ENCODE results near the gene L1CAM.
"Not testable (repeated sequence)": the region's sequence is repeated elsewhere in the genome, so short reads cannot be mapped to it uniquely, and the experiment has no call there.

The L1CAM gene

GRCh38 chrX:153827903-153828302 is 58.1 kb downstream of the L1CAM start:
- no peak for DNase-seq

- no peak for DNase-seq
Observed at GRCh38 chrX:153827016-153827415, 59.0 kb downstream of the L1CAM start.

- no peak for DNase-seq
Observed at GRCh38 chrX:153825042-153825441, 60.9 kb downstream of the L1CAM start.

- DNase-seq = no peak
Observed at GRCh38 chrX:153824348-153824747, 61.6 kb downstream of the L1CAM start.

GRCh38 chrX:153821066-153821465 is 64.9 kb downstream of the L1CAM start:
- no peak for DNase-seq

- no peak for DNase-seq
Observed at GRCh38 chrX:153820601-153821000, 65.4 kb downstream of the L1CAM start.

GRCh38 chrX:153819384-153820040 is 66.5 kb downstream of the L1CAM start:
- DNase-seq = no peak

GRCh38 chrX:153818571-153819383 is 67.2 kb downstream of the L1CAM start:
- DNase-seq = peak; percentile 43

- not testable (repeated sequence) for DNase-seq
Observed at GRCh38 chrX:153818064-153818463, 67.9 kb downstream of the L1CAM start.

GRCh38 chrX:153816831-153817690 is 68.9 kb downstream of the L1CAM start:
- no peak for DNase-seq

GRCh38 chrX:153814591-153815315 is 71.2 kb downstream of the L1CAM start:
- no peak for DNase-seq

GRCh38 chrX:153813161-153813560 is 72.8 kb downstream of the L1CAM start:
- no peak for DNase-seq

GRCh38 chrX:153812220-153812619 is 73.8 kb downstream of the L1CAM start:
- DNase-seq = no peak
